Activated gamma-delta T cell treated with Interleukin-2 at 50 U/mL for 16 hours (primary cell): ENCODE results near the gene BEND3.

Experiments
- DNase-seq: peaks from one replicate; pipeline ENCODE4 v3.0.0-alpha.2; 2020

The BEND3 gene

DNA sequence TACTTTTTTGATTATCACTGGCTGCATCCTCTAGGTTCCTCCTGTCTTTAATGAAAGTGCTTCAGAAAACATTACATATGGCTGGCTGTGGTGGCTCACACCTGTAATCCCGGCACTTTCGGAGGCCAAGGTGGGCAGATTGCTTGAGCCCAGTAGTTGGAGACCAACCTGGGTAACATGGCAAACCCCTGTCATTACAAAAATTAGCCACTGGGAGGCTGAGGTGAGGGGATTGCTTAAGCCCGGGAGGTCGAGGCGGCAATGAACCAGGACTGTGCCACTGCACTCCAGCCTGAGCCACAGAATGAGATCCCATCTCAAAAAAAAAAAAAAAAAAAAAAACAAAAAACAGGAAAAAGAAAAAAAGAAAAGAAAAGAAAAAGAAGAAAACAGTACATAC lies 35.3 kb downstream of the BEND3 start:
- no peak for DNase-seq

DNA sequence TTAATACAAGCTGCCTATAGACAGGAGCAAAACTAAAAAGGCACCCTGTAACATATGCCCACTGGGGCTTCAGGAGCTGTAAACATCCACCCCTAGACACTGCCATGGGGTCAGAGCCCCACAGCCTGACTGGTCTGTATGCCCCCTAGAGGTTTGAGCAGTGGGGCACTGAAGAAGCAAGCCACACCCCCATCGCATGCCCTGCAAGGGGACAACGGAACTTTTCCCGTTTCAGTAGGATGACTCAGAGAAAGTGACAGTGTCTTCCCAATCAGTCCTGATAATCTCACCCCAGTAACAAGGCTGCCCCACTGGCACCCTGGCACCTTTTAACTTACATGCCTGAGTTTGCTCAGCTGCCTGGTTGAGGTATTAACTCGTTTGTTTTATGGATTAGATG lies 35.9 kb downstream of the BEND3 start:
- no peak for DNase-seq

DNA sequence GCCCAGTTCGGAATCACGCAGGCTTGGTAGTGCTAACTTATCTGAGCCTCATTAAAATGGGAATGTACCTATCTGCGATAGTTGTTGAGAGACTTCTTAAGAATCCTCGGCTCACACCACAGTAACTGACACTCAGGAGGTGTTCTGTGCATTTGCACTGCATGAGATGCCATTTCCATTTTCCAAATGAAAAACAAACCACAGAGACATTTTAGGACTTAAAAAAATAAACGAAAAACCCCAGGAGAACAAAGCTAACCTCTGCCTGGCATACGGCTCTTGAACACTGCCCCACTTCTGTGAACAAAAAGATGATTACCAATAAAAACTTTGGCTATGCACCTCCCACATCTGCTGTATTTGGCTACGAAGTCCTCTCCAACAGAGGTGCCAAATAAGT lies 37.6 kb downstream of the BEND3 start:
- DNase-seq: no peak

DNA sequence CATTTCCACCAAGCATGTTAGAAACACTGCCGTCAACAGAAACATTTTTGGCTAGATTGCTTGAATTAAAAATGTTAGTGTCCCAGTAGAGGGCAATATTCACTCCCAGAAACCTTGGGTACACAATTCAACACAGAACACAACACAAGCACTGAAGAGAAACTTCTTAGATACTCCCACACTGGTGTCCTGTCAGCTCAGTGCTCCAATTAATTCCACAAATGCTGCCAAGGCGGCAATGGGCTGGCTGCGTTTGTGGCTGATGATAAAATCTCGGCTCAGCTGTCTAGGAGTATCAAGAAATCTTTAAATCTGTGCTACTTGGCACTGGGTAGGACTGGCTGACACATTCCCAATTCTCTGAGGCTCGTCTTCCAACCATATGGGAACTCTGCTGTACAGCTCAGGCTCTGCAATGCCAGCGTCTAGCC lies 39.3 kb downstream of the BEND3 start:
- no peak for DNase-seq

DNA sequence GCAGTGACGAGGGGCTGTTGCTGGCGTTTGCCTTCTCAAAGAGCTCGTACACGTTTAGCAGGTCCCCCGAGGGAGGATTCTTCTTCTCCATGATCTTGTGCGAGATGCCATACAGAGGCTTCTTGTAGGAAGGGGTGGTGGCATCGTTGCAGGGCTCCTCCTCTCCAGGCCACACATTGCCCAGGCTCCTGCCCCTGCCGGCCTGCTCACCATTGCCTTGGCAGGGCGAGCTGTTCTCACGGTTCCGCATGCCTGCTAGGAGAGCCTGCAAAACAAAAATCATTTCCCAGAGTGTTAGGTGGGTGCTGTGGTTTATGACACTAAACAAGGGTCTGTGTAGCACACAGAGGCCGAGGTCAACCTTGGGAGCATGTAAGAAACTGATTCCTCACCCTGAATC lies 44.6 kb downstream of the BEND3 start:
- no peak for DNase-seq

DNA sequence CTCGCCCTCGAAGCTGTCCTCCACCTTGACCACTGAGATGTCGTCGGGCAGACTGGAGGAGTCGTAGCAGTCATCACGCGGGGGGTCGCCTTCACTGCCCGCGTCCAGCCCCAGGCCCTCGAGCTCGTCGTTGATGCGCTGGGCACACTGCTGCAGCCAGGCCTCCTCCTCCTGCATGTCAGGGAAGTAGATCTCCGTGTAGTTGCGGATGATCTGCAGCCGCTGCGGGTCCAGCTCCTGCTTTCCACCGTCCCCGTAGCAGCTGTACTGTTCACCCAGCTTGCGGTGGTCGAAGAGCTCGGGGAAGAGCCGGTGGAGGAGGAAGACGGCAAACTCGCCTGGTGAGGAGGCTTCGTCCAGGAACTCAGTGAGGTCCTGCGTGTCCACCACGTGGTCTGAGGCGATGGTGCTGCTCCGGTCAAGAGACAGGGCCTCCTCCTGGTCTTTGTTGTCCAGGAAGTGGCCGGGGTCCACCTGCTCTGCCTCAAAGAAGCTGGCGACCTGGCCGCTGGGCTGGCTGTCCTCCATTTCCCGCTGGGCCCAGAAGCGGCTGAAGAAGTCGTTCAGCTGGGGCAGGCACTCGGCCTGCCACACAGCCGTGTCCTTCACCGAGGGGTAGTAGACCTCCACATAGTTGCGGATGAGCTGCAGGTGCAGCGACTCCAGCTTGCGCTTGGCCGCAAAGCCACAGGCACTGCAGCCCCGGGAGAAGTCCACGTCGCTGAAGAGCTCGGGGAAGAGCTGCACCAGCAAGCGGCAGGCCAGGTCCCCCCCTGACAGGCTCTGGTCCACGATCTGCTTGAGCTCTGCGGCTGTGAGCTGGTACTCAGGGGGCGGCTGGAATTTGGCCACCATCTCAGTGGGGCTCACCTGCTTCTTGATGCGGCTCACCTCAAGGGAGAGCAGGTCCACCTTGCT lies 45.4 kb downstream of the BEND3 start:
- no peak for DNase-seq

DNA sequence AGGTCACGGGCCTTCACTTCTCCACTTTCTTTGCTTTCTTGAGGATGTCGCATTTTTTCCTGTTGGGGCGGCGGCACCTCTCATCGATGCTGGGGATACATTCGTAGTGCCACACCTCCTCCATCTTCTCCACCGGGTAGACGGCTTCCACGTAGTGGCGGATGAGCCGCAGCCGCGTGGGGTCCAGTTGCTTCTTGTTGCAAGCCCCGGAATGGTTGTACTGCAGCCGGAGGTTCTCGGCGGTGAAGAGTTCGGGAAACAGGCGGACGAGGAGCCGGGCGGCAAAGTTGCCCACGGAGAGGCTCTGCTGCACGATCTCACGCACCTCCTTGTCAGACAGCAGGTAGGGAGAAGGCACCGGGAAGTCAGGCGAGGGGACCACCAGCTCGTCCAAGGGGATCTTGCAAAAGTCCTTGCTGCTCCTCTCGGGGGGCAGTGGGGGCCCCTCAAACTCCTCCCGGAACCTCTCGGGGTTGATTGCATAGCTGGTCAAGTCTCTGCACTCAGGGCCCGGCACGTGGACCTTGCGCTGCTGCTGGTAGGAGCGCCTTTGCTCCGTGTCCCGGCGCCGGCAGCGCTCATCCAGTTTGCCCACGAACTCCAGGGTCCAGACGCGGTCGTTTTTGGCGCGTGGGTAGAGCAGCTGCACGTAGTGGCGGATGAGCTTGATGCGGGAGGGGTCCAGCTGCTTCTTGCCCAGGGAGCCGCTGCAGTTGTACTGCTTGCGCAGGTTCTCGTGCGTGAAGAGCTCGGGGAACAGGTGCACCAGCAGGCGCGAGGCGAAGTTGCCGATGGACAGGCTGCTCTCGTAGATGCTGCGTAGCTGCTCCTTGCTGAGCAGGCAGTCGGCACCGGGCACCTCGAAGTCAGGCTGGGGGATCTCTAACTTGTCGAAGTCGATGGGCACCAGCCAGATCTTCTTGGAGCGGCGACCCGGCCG lies 46.4 kb downstream of the BEND3 start:
- no peak for DNase-seq

DNA sequence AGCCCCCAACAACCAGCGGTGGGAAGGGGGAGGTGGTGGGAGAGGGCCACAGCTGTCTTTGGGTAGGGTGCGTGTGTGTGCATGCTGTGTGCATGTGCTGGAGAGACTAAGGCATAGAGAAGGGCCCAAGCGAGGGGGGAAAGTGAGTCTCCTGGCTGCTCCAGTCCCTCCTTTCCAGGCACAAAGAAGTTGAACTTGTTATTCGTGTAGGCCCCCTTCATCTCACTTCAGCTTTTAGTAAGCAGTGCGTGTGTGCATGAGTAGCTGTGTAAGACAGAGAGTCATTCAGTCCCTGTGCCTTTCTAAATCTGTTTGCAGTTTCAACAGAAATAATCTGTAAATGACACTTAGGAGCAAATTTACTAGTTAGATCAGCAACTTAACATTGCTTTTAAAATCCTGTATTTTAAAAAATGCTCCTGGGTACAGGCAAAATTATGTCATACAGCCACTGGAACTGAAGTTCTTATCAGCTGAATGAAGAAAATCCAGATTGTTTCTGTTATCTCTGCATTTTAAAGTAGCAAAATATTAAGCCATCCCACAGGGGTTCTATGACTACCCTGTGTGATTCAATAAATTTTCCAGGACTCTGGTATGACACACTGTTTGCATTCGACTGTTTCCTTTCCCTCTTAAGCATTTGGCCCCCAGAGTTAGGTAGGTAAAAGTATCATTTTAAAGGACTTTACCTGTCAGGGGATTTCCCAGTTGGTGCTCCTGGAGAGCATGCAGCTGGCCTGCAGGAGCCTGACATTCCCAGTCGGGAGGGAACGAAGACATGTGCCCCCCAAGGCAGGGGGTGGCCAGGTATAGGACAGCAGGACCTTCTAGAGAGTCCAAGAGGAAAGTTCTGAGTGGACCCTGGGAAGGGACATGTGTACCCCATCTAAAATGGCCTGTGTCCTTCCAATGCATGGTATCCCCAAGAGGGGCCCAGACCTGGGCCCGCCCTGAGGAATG lies 48.3 kb downstream of the BEND3 start:
- DNase-seq: no peak

DNA sequence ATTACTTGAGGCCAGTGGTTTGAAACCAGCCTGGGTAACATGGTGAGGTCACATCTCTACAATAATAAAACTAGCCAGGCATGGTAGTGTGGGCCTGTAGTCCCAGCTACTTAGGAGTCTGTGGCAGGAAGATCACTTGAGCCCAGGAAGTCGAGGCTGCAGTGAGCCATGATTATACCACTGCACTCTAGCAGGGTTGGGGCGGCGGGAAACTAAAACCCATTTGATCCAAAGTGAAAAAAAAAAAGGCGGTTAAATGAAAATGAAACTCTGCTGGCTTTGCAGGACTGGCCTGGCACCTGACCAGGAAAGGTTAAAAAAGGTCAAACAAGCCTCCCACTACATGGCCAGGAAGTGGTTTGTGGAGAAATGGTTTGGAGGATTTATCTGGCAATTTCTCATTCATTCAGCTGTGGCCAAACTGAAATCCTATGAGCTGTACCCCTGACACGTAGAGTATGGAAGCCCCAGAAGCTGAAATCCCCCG lies 50.7 kb downstream of the BEND3 start:
- no peak for DNase-seq

DNA sequence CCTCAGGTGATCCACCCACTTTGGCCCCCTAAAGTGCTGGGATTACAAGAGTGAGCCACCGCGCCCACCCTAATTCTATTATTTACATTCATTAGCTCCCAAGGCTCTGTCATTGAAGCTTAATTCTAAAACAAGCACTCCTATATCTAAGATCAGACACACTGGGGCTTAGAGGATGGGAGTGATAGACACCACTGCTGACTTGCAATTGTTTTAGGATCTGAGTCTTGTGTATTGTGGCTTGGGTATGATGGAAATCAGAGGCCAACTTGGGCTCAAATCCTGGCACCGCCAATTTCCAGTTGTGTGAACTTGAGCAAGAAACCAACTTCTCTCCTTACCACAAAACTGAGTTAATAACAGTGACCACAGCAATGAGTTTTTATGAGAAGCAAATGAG lies 52.6 kb downstream of the BEND3 start:
- DNase-seq: no peak

DNA sequence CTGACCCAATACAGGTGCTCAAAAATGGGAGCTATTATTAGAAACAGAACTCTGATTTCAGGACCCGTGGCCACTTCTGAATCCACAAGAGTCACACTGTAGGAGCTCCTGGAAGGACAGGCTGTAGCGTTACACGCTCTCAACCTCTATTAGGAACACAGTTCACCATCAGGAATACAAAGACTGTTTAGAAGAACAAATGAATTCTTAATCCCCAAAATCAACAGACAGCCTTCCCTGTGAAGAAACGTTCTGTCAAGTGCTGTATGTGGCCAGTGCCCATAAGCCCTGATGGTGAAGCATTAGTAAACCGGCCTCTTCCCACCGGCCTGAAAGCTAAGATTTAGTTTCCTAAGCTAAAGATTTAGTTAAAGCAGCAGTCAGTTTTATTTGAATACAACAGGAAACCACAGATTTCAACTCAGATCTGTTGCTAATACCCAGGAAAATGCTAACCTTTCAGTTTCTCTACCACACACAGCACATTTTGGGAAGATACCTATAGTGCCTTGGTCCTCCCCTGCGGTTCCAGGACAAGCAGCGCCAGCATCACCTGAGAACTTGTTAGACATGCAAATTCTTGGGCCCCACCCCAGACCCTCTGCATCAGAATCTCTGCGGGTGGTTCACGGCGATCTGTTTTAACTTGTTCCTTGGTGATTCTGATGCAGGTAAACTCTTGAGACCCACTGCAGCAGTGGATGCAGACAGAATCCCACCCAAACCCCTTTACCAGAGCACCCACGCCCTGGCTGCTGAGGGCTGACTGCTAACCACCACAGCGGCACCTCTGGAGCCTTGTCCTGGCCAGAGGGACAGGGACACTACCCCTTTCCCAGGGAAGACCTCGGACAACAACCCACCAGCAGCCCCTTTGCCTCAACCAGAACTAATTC lies 53.9 kb downstream of the BEND3 start:
- DNase-seq: no peak

DNA sequence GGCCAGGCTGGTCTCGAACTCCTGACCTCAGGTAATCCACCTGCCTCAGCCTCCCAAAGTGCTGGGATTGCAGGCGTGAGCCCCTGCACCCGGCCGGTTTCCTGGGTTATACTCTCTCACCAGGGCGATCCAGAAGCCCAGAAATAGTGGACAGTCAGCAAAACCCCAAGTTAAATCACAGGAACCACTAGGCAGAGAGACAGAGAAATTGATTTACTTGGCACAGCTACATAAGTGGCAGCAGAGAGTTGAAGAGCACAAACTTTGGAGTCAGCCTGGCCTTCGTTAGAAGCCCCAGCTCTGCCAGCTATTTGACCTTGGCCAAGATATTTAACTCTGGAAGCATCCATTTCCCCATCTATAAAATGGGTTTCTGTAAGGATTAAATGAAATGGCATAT lies 54.6 kb downstream of the BEND3 start:
- DNase-seq: no peak

DNA sequence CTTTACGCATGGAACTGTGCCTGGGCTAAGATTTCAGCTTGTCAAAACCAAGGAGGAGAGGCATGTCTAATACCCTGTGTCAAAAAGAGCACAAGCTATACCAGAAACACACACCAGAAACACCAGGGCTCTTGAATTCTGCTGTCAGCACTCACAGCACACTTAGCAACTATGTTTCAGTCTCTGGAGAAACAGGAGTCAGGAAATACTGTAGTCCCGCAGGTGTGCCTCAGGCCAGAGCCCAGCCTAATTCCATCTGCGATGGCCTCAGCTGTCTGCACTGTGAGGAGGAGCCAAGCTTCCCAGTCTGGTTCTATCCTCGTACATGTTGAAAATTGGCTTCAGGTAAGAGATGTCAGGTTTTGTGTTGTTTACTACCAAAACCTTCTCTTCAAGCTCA lies 55.7 kb downstream of the BEND3 start:
- no peak for DNase-seq

DNA sequence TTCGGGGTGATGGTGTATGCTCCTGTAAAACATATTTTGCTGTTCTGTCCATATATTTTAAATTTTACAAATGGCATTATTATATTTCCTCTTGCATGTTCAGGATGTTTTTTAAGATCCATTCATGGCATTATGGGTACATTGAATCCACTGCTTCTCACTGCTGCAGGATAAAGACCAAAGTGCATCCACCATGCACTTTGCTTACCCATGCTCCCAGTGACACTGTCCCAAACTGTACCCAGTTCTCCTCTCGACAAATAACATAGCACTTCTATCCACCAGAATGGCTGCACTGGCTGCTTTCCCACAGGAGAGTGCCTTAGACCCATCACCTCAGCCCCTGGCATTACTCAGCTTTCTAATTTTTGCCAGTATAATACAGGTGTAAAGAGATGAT lies 57.6 kb downstream of the BEND3 start:
- DNase-seq: no peak

DNA sequence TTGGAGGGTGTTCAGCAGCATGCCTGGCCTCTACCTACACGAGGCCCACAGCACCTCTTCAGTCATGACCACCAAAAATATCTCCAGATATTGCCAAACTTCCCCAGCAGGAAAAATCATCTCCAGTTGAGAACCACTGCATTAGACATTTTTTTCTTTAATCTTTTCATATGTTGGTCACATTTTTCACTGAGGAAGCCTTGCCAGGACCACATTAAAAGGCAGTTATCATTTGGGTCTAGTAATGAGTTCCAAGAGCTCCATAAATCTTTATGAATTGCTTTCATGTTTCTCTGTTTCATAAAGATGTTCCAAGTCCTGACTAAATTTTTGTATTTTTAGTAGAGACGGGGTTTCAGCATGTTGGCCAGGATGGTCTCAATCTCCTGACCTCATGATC lies 58.5 kb downstream of the BEND3 start:
- no peak for DNase-seq

DNA sequence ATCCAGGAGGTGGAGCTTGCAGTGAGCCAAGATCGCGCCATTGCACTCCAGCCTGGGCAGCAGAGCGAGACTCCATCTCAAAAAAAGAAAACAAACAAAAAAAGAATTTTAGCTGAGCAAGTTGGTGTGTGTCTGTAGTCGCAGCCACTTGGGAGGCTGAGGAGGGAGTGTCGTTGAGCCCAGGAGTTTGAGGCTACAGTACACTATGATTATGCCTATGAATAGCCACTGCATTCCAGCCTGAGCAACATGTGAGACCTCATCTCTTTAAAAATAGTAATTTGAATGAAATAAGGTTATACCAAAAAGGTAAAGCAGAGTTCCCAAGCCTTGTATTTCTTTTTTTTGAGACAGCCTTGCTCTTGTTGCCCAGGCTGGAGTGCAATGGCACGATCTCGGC lies 67.5 kb downstream of the BEND3 start:
- no peak for DNase-seq

DNA sequence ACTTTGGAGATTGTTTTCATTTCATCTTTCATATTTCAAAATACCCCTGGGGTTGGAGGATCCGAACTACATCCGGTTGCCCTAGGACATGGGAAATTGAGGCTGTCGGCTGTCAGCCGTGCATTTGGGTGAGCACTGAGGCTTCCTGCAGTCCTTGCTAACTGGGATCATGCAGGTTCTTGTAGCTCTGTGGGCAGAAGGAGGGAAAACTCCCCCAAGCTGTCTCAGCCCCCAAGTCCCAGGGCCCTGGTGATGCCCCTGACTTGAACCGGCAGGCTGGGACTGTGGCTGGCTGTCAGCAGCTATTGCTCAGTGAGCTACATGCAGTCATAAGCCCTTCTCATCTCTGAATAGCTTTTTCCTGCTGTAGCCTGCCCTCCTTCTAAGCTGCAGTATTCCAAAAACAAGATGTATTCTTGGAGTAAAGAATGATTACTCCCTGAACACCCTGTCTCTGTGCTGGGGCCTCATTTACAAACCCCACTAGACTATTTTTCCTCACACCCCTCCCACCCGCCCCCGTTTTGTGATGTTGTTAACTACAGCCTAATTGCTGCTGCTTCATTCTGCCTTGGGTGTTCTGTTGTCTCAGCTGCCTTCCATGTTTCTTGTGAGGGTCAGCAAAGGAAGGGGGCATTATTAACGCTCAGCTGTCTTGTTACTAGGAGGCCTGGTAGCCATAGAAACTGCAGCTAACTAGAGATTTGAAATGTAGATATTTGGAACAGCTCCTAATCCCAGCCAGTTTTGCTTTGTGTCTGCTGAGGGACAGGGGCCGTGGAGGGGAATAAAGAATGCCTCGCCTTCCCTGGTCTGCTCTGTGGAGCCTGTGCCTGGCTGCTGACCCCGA lies 69.3 kb downstream of the BEND3 start:
- DNase-seq: no peak

DNA sequence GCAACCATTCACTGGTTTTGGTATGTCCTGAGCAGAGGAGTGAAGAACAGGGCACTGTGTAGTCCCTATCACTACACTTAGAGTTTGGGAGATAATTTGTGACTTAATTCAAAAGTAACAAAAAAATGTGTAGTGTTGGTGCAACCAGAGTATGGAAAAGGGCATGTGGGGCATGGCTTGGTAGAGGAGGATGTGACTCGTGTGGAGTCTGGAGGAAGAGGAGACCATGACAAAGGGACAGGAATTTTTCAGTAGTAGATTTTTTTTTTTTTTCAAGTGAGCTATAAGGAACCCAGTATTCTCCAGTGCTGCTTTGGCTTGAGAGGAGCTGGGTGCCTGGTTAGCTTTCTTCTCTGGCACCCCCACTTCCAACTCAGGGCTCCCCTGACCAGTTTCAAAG lies 82.2 kb downstream of the BEND3 start:
- DNase-seq: no peak

DNA sequence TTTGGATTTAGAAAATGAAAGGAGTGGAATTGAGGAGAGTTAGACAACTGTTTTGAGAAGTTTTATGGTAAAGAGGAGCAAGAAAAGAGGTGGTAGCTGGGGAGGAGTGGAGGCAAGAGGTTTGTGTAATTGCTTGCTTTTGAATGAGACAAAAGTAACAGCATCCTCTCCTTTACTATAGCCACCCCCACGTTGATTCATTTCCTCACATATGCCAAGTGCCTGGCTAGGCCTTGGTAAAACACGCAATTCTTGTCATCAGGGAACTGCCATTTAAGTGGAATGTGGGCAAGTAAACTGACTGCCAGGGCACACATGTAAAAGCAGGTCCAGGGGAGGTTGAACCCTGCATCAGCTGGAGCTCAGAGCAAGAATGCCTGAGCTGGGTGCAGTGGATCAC lies 83.3 kb downstream of the BEND3 start:
- DNase-seq: no peak

DNA sequence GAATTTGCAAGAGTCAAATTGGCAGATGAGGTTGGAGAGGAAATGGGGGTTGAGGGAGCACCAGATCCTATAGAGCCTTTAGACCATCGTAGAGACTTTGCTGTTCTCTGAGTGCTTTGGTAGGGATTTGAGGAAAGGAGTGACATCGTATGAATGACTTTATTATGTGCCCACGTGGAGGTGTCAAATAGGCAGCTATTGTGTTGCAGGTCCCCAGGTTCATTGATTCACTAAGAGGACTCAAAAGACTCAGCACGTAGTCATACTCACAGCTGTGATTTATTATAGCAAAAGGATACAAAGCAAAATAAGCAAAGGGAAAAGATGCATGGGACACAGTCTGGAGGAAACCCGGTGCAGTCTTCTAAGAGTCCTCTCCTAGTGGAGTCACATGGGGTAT lies 85.2 kb downstream of the BEND3 start:
- DNase-seq: no peak

DNA sequence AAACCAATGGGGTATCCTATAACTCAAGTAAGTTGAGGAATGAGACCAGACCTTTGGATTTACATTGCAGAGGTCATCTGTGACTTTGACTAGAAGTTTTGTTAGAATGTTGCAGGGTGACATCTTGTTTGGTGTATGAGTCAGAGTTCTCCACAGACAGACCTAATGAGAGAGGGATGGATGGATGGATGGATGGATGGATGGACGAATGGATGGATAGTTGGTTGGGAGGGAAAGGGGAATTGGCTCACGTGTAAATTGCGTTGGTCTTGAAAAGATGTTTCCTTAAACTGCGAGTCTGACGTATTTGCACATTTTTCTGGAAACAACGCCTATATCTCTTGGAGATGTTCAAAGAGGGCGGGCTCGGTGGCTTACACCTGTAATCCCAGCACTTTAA lies 88.3 kb downstream of the BEND3 start:
- no peak for DNase-seq
